HepG2 (cell line): ENCODE data around the gene OR2AT4. TPM values are rescaled to one million over a fixed set of nuclear protein-coding genes. Genes with fewer than 3 reads are reported as not detected.

Source experiments
- ATAC-seq: fragments of 200-7000 bp; cut with Tn5 transposase; 3 replicates; pipeline ENCODE4 v1.9.1; 2020; ENCODE audit warnings: mild to moderate bottlenecking, moderate library complexity
- BruUV-seq: library from RNA; stranded (reverse); fragments of 400-500 nt; replicated peaks from 2 replicates; lab custom pipeline; 2021; lab: Mats Ljungman, UMichigan
- CTCF ChIA-PET: fragments of 300-600 bp; formaldehyde crosslinking; extraction: SDS; loops from one replicate; lab custom pipeline; 2021; ENCODE audit warnings: low total read pairs, inconsistent platforms, low intra/inter-chr PET ratio; lab: Yijun Ruan, JAX
- POLR2A ChIA-PET: fragments of 350-600 bp; sonication (Branson Sonifier 250); formaldehyde crosslinking; loops from one replicate; lab custom pipeline; 2020; ENCODE audit warnings: antibody characterized with exemption, inconsistent platforms; lab: Yijun Ruan, JAX
- DNase-seq: peaks from one replicate; pipeline ENCODE4 v3.0.0-alpha.2; 2015; ENCODE audit warnings: low spot score
- FAIRE-seq: peaks from 3 replicates; lab custom pipeline; 2011; peaks lifted over from hg19 to GRCh38; lab: Jason Lieb, UNC
- H2AFZ ChIP-seq: one replicate; pipeline ENCODE4 v1.6.1; 2011; ENCODE audit warnings: low read length, inconsistent platforms
- H3K27ac ChIP-seq: fragments of 300-600 bp; 3 replicates; pipeline ENCODE4 v1.8.0; 2011; ENCODE audit warnings: mixed run types, mild to moderate bottlenecking, mixed read lengths, low read length, inconsistent platforms; ENCODE audit not compliant: insufficient read depth; ENCODE audit errors: extremely low read length
- H3K27me3 ChIP-seq, 2 experiments: fragments of 200-600 bp in 1 of 2; 2 replicates in 1 of 2; 3 replicates in 1 of 2; pipeline versions ENCODE4 v1.6.0 to v1.8.0; 2011; ENCODE audit warnings: low read length in 2 of 2, mild to moderate bottlenecking in 2 of 2, moderate library complexity in 2 of 2, inconsistent platforms in 1 of 2; ENCODE audit not compliant: insufficient read depth in 2 of 2, control insufficient read depth in 1 of 2
- H3K36me3 ChIP-seq, 2 experiments: fragments of 200-600 bp in 1 of 2; replicated peaks in 1 of 2; 2 replicates in 1 of 2; 3 replicates in 1 of 2; pipeline versions ENCODE4 v1.5.1 to v1.8.0; 2011; ENCODE audit warnings: low read length in 2 of 2, inconsistent platforms in 1 of 2; ENCODE audit not compliant: insufficient read depth in 2 of 2, control insufficient read depth in 1 of 2
- H3K4me1 ChIP-seq: 2 replicates; pipeline ENCODE4 v1.5.1; 2012; ENCODE audit warnings: low read length, inconsistent platforms; ENCODE audit not compliant: insufficient read depth
- H3K4me2 ChIP-seq: 2 replicates; pipeline ENCODE4 v1.6.0; 2011; ENCODE audit warnings: low read depth, low read length, inconsistent platforms
- H3K4me3 ChIP-seq, 3 experiments: fragments of 200-600 bp in 1 of 3; sonication (generic), shearing (Covaris generic) in 1 of 3; replicated peaks in 1 of 3; 2 replicates each; pipeline ENCODE4 v1.5.1; 2011 to 2016; ENCODE audit warnings: low read length in 3 of 3, inconsistent platforms in 2 of 3, low read depth in 2 of 3, mild to moderate bottlenecking in 2 of 3, control low read depth in 1 of 3, mixed read lengths in 1 of 3; ENCODE audit not compliant: insufficient read depth in 1 of 3
- H3K79me2 ChIP-seq: one replicate; pipeline ENCODE4 v1.6.1; 2011; ENCODE audit warnings: low read length, inconsistent platforms; ENCODE audit not compliant: insufficient read depth
- H3K9ac ChIP-seq: 2 replicates; pipeline ENCODE4 v1.6.0; 2011; ENCODE audit warnings: mild to moderate bottlenecking, low read depth, low read length, inconsistent platforms; ENCODE audit not compliant: insufficient read depth
- H3K9me3 ChIP-seq: 2 replicates; pipeline ENCODE4 v1.5.1; 2012; ENCODE audit warnings: mild to moderate bottlenecking, low read length
- H4K20me1 ChIP-seq: 2 replicates; pipeline ENCODE4 v1.6.0; 2011; ENCODE audit warnings: inconsistent platforms, mild to moderate bottlenecking, low read length, moderate library complexity; ENCODE audit not compliant: insufficient read depth
- KDM2A ChIP-seq: sonication (generic); formaldehyde crosslinking; IDR thresholded peaks from 2 replicates; pipeline ENCODE4 v1.4.0; 2020; ENCODE audit warnings: low read depth, missing genetic modification reagents, borderline replicate concordance
- KDM3A ChIP-seq: IDR thresholded peaks from 2 replicates; pipeline ENCODE4 v1.6.1; 2018; ENCODE audit warnings: low read depth, missing compliant biosample characterization
- KDM5A ChIP-seq: fragments of 200-600 bp; sonication (generic); IDR thresholded peaks from 2 replicates; pipeline ENCODE4 v1.7.0; 2018; ENCODE audit warnings: antibody characterized with exemption, mild to moderate bottlenecking, low read length, borderline replicate concordance
- KLF6 ChIP-seq: IDR thresholded peaks from 2 replicates; pipeline ENCODE4 v1.8.0; 2016; ENCODE audit warnings: missing biosample characterization, missing genetic modification reagents
- MED1 ChIP-seq: sonication (generic); formaldehyde crosslinking; IDR thresholded peaks from 2 replicates; pipeline ENCODE4 v1.4.0; 2020; ENCODE audit warnings: missing genetic modification reagents
- NFRKB ChIP-seq: fragments of 450-650 bp; IDR thresholded peaks from 2 replicates; pipeline ENCODE4 v1.6.1; 2017
- ONECUT2 ChIP-seq: sonication (generic); formaldehyde crosslinking; IDR thresholded peaks from 2 replicates; pipeline ENCODE4 v1.4.0; 2020; ENCODE audit warnings: missing genetic modification reagents
- PAWR ChIP-seq: sonication (generic); formaldehyde crosslinking; IDR thresholded peaks from 2 replicates; pipeline ENCODE4 v1.4.0; 2020; ENCODE audit warnings: missing genetic modification reagents, mild to moderate bottlenecking, borderline replicate concordance
- RBAK ChIP-seq: sonication (generic); formaldehyde crosslinking; IDR thresholded peaks from 2 replicates; pipeline ENCODE4 v1.5.1; 2020; ENCODE audit warnings: mild to moderate bottlenecking, missing genetic modification reagents
- SNRNP70 ChIP-seq: fragments of 200-400 bp; formaldehyde crosslinking; IDR thresholded peaks from 2 replicates; pipeline ENCODE4 v1.6.1; 2017; ENCODE audit warnings: mild to moderate bottlenecking, low read depth, low read length, moderate library complexity
- YEATS2 ChIP-seq: sonication (generic); formaldehyde crosslinking; IDR thresholded peaks from 2 replicates; pipeline ENCODE4 v1.4.0; 2020; ENCODE audit warnings: missing genetic modification reagents, borderline replicate concordance
- WGBS: methylation state at CpG from one replicate; pipeline ENCODE4 v1.1.6; 2017; ENCODE audit warnings: low lambda C conversion rate; 5-methylcytosine and 5-hydroxymethylcytosine counted together
- in situ Hi-C: cut with HindIII; loops from 2 replicates; pipeline ENCODE4 v1.10.0; 2017; ENCODE audit warnings: low pct_unique_long_range_greater_than_20kb; ENCODE audit not compliant: extremely low pct_ligation_motif_present
- intact Hi-C: fragments of 100-400 bp; cut with micrococcal nuclease; formaldehyde crosslinking; loops from one replicate; pipeline ENCODE4 v1.10.0; 2022; ENCODE audit not compliant: unreplicated experiment
- polyA plus RNA-seq, 8 experiments: library from polyadenylated mRNA; depleted of rRNA in 3 of 8; stranded (reverse) in 7 of 8; unstranded in 1 of 8; fragments of >200 nt; fragmentation: Illumina TruSeq in 4 of 8; extraction: Trizol in 4 of 8; gene quantifications; 2 replicates each; pipeline versions ENCODE4 v1.2.1 to v1.2.3, GENCODE V29; 2011 to 2016; ENCODE audit warnings: low read depth in 4 of 8, missing spikeins in 1 of 8, mixed read lengths in 1 of 8; ENCODE audit not compliant: insufficient read depth in 1 of 8
- total RNA-seq, 5 experiments: library from RNA; depleted of rRNA; stranded (reverse); fragments of >200 nt; fragmentation: Illumina TruSeq; extraction: Trizol; gene quantifications; 2 replicates each; pipeline ENCODE4 v1.2.3, GENCODE V29; 2016; ENCODE audit warnings: low read depth in 1 of 5
- TF ChIP-seq, protein P1 (sequence below): fragments of 450-650 bp; IDR thresholded peaks from 2 replicates; pipeline ENCODE4 v1.6.1; 2017
- TF ChIP-seq, protein P2 (sequence below): IDR thresholded peaks from 2 replicates; pipeline ENCODE4 v1.6.1; 2016
- TF ChIP-seq, protein P3 (sequence below): sonication (generic); formaldehyde crosslinking; IDR thresholded peaks from 2 replicates; pipeline ENCODE4 v1.4.0; 2020; ENCODE audit warnings: mild to moderate bottlenecking, missing genetic modification reagents, borderline replicate concordance
- TF ChIP-seq, protein P4 (sequence below): sonication (generic); formaldehyde crosslinking; conservative IDR thresholded peaks from 2 replicates; pipeline ENCODE4 v1.8.0; 2022; ENCODE audit warnings: low read depth, missing genetic modification reagents
- TF ChIP-seq, protein P5 (sequence below): sonication (generic); formaldehyde crosslinking; IDR thresholded peaks from 2 replicates; pipeline ENCODE4 v1.4.0; 2020; ENCODE audit warnings: missing genetic modification reagents

OR2AT4 gene
- total and polyA plus RNA-seq, 2 of the 13 experiments (the other 11 are each of a cell fraction or from before 2014, with no cell fraction given), result not detected

DNA sequence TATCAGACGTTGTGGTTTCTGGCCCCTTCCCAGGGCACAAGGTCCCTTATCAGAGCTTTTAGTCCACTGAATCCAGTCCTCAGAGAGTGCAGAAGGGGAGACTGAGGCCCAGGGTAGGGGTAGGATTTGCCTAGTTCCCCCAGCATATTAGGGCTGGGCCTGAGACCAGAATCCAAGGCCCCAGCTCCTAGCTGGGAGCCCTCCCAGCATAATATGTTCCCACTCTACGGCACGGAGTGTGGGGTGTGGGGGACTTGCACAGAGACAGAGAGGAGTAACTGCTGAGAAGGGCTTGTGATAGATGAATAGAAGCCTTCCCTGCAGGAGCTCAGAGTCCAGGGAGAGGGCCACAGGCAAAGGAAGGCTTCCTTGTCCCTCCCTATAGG is 64.1 kb downstream of the OR2AT4 start:
- Histone ChIP-seq H3K9me3 (no peaks in the 10 kb centered on the region), H3K4me3 (no peak overlapping the region), H3K9ac (no peak overlapping the region), H3K27me3 (no peaks in the 10 kb centered on the region; a peak in 1 of 5 replicates), H3K79me2 (no peaks in the 10 kb centered on the region), H3K4me1 (peaks cover 18% of the 10 kb centered on the region), H3K27ac (no peak overlapping the region), H3K4me2 (no peak overlapping the region), H3K36me3 (no peaks in the 10 kb centered on the region), H4K20me1 (no peaks in the 10 kb centered on the region), H2AFZ (no peak overlapping the region)
- WGBS, result 52% methylated on average over 3 of the region's 3 CpGs
- no peak for ATAC-seq
- intact Hi-C loops, result loop anchor here (1.0 to 5.0 kb wide), 2 partner anchors 103 to 110 kb away; no protein-coding TSS in a partner anchor
- no peak for TF ChIP-seq NFRKB
- TF ChIP-seq, protein P1, sequence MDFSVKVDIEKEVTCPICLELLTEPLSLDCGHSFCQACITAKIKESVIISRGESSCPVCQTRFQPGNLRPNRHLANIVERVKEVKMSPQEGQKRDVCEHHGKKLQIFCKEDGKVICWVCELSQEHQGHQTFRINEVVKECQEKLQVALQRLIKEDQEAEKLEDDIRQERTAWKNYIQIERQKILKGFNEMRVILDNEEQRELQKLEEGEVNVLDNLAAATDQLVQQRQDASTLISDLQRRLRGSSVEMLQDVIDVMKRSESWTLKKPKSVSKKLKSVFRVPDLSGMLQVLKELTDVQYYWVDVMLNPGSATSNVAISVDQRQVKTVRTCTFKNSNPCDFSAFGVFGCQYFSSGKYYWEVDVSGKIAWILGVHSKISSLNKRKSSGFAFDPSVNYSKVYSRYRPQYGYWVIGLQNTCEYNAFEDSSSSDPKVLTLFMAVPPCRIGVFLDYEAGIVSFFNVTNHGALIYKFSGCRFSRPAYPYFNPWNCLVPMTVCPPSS, result no peak
- TF ChIP-seq, protein P2, sequence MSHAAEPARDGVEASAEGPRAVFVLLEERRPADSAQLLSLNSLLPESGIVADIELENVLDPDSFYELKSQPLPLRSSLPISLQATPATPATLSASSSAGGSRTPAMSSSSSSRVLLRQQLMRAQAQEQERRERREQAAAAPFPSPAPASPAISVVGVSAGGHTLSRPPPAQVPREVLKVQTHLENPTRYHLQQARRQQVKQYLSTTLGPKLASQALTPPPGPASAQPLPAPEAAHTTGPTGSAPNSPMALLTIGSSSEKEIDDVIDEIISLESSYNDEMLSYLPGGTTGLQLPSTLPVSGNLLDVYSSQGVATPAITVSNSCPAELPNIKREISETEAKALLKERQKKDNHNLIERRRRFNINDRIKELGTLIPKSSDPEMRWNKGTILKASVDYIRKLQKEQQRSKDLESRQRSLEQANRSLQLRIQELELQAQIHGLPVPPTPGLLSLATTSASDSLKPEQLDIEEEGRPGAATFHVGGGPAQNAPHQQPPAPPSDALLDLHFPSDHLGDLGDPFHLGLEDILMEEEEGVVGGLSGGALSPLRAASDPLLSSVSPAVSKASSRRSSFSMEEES, result no peak
- no peak for TF ChIP-seq MED1 (CRISPR knock-in tag)
- TF ChIP-seq SNRNP70, result no peak
- TF ChIP-seq PAWR (CRISPR knock-in tag), result no peak
- no peak for TF ChIP-seq KDM3A
- TF ChIP-seq KDM2A, result no peak
- TF ChIP-seq ONECUT2 (CRISPR knock-in tag), result no peak
- TF ChIP-seq RBAK (CRISPR knock-in tag), result no peak
- TF ChIP-seq YEATS2 (CRISPR knock-in tag), result no peak
- no peak for TF ChIP-seq KLF6 (CRISPR knock-in tag)
- TF ChIP-seq, protein P3, sequence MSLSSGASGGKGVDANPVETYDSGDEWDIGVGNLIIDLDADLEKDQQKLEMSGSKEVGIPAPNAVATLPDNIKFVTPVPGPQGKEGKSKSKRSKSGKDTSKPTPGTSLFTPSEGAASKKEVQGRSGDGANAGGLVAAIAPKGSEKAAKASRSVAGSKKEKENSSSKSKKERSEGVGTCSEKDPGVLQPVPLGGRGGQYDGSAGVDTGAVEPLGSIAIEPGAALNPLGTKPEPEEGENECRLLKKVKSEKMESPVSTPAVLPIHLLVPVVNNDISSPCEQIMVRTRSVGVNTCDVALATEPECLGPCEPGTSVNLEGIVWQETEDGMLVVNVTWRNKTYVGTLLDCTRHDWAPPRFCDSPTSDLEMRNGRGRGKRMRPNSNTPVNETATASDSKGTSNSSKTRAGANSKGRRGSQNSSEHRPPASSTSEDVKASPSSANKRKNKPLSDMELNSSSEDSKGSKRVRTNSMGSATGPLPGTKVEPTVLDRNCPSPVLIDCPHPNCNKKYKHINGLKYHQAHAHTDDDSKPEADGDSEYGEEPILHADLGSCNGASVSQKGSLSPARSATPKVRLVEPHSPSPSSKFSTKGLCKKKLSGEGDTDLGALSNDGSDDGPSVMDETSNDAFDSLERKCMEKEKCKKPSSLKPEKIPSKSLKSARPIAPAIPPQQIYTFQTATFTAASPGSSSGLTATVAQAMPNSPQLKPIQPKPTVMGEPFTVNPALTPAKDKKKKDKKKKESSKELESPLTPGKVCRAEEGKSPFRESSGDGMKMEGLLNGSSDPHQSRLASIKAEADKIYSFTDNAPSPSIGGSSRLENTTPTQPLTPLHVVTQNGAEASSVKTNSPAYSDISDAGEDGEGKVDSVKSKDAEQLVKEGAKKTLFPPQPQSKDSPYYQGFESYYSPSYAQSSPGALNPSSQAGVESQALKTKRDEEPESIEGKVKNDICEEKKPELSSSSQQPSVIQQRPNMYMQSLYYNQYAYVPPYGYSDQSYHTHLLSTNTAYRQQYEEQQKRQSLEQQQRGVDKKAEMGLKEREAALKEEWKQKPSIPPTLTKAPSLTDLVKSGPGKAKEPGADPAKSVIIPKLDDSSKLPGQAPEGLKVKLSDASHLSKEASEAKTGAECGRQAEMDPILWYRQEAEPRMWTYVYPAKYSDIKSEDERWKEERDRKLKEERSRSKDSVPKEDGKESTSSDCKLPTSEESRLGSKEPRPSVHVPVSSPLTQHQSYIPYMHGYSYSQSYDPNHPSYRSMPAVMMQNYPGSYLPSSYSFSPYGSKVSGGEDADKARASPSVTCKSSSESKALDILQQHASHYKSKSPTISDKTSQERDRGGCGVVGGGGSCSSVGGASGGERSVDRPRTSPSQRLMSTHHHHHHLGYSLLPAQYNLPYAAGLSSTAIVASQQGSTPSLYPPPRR (CRISPR knock-in tag), result no peak
- TF ChIP-seq, protein P4, sequence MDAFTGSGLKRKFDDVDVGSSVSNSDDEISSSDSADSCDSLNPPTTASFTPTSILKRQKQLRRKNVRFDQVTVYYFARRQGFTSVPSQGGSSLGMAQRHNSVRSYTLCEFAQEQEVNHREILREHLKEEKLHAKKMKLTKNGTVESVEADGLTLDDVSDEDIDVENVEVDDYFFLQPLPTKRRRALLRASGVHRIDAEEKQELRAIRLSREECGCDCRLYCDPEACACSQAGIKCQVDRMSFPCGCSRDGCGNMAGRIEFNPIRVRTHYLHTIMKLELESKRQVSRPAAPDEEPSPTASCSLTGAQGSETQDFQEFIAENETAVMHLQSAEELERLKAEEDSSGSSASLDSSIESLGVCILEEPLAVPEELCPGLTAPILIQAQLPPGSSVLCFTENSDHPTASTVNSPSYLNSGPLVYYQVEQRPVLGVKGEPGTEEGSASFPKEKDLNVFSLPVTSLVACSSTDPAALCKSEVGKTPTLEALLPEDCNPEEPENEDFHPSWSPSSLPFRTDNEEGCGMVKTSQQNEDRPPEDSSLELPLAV (CRISPR knock-in tag), result no peak
- TF ChIP-seq, protein P5, sequence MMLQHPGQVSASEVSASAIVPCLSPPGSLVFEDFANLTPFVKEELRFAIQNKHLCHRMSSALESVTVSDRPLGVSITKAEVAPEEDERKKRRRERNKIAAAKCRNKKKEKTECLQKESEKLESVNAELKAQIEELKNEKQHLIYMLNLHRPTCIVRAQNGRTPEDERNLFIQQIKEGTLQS, result no peak
- TF ChIP-seq KDM5A, result no peak
- no TSS peak for BruUV-seq
- CTCF ChIA-PET, result interaction anchor here (1.2 to 3.8 kb wide), 4 partner anchors 10 to 216 kb away, joined by 3 to 39 read pairs (median 8); no protein-coding TSS in a partner anchor
- DNase-seq, result no peak
- FAIRE-seq, result no peak
- POLR2A ChIA-PET, result no interaction called here
- in situ Hi-C loops, result no loop called here
